HEK293T (cell line): Measurements from ENCODE around the gene KLHL36.

Experiments
- BHLHE40 ChIP-seq: fragments of 450-650 bp; IDR thresholded peaks from 2 replicates; pipeline ENCODE4 v1.6.1; 2016; ENCODE audit warnings: mild to moderate bottlenecking, moderate library complexity, borderline replicate concordance
- CTBP1 ChIP-seq: fragments of 450-650 bp; IDR thresholded peaks from 2 replicates; pipeline ENCODE4 v1.6.1; 2016; ENCODE audit warnings: borderline replicate concordance
- ELF4 ChIP-seq: fragments of 450-650 bp; IDR thresholded peaks from 2 replicates; pipeline ENCODE4 v1.6.1; 2017; ENCODE audit warnings: antibody characterized with exemption
- FOXA1 ChIP-seq: fragments of 450-650 bp; IDR thresholded peaks from 2 replicates; pipeline ENCODE4 v1.6.1; 2016; ENCODE audit warnings: mild to moderate bottlenecking
- FOXK2 ChIP-seq: fragments of 450-650 bp; IDR thresholded peaks from 2 replicates; pipeline ENCODE4 v1.6.1; 2016; ENCODE audit warnings: mild to moderate bottlenecking
- HDGF ChIP-seq: fragments of 450-650 bp; IDR thresholded peaks from 2 replicates; pipeline ENCODE4 v1.6.1; 2017; ENCODE audit warnings: antibody characterized with exemption, borderline replicate concordance
- NFRKB ChIP-seq: fragments of 450-650 bp; IDR thresholded peaks from 2 replicates; pipeline ENCODE4 v1.6.1; 2016; ENCODE audit warnings: mild to moderate bottlenecking, moderate library complexity
- PKNOX1 ChIP-seq: fragments of 450-650 bp; IDR thresholded peaks from 2 replicates; pipeline ENCODE4 v1.6.1; 2016
- SUZ12 ChIP-seq: fragments of 450-650 bp; IDR thresholded peaks from 2 replicates; pipeline ENCODE4 v1.6.1; 2016; ENCODE audit warnings: mild to moderate bottlenecking
- TARDBP ChIP-seq: fragments of 450-650 bp; IDR thresholded peaks from 2 replicates; pipeline ENCODE4 v1.6.1; 2016
- ZNF384 ChIP-seq: fragments of 450-650 bp; IDR thresholded peaks from 2 replicates; pipeline ENCODE4 v1.6.1; 2016

DNA sequence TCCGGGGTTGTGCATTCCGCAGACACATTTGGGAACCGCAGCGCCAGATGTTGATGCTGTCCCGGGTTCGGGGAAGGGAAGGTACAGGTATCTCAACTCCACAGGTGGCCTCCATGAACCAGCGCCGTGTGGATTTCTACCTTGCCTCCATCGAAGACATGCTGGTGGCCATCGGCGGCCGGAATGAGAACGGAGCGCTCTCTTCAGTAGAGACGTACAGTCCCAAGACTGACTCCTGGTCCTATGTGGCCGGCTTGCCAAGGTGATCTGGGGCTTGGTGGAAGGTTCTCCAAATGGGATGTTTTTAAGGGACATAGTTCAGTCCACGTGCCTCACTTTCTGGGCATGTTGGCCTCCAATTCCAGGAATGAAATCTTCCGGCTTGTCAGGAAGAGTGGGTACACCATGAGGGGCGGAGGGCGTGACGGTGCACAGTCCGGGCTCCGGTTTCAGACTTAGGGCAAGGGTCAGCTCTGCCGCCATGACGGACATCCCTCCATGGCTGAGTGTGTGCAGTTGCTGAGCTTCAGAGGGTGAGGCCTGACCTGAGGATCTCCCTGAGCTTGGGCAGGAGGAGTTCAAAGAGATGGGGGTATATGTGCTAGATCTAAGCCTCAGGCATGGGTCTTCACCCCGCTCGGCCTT, 11.5 kb downstream of the KLHL36 start:
- TF ChIP-seq FOXA1 (no peak), TARDBP (no peak), NFRKB (no peak), SUZ12 (no peak), ELF4 (no peak), BHLHE40 (no peak), CTBP1 (no peak), ZNF384 (no peak), HDGF (no peak), FOXK2 (no peak), PKNOX1 (no peak)
